ENCODE results near the gene NIN. TPM values are rescaled to one million over a fixed set of nuclear protein-coding genes. Genes with fewer than 3 reads are reported as not detected.

NIN gene
- total and polyA plus RNA-seq, 4 donors = 1.7 to 11.1 (median 4.0) TPM

DNA sequence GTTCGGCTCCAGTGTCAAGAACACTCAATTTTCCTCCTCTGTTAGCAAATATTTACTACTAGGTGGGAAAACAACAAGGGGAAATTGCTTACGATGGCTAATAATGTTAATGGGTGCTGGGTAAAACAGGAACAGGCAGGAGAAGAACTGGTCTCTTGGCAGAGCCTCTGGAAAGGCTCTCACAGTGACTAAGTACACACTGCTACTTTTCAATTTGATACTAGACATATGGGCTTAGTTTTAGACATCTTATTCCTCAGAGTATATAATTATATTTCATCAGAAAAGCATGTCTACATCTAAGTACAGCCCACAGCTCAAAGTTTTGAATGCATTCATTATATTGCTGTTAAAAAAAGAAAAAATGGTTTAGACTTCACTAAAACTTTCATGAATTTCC lies 97.5 kb downstream of the NIN start:
- no peaks in the 10 kb centered on the region for H3K9me3 ChIP-seq (ENCODE audit: control insufficient read depth in 4 of 4, low read length in 3 of 4)

DNA sequence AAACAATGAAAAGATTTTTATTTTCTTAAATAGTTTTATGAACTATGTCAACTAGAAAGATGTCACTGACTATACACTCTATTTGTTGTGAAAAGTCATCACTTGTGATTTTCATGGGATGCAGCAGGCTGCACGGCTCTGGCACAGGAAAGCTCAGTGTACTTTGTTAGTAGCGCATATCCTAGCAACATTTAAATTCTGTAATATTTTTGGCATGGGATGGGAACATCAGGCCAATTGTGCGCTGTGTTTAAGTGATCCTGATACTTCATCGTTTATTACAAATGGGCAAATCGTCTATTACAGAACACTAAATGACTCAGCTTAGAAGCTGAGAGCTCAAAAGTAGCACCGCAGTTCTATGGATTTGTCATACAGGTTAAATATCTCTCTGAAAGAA lies 102.1 kb downstream of the NIN start:
- no peak for DNase-seq (ENCODE audit: low spot score)
- WGBS = 84% methylated on average over 6 of the region's 6 CpGs
- Histone ChIP-seq H3K9me3 (ENCODE audit: control insufficient read depth in 4 of 4, low read length in 3 of 4) (no peaks in the 10 kb centered on the region), H3K4me3 (ENCODE audit: low read depth in 1 of 3, low read length in 3 of 3) (no peak overlapping the region), H3K27me3 (ENCODE audit: control insufficient read depth in 4 of 4, insufficient read depth in 4 of 4, low read length in 3 of 4) (no peaks in the 10 kb centered on the region), H3K4me1 (ENCODE audit: control insufficient read depth in 4 of 4, insufficient read depth in 4 of 4, low read length in 3 of 4) (no peaks in the 10 kb centered on the region), H3K36me3 (ENCODE audit: control insufficient read depth in 4 of 4, insufficient read depth in 3 of 4, low read depth in 1 of 4, low read length in 3 of 4) (peaks cover 3 to 25% (median 19%) of the 10 kb centered on the region in 4 donors), H3K9ac (ENCODE audit: low read depth in 1 of 2, low read length in 2 of 2) (no peak overlapping the region), H3K27ac (ENCODE audit: low read depth in 1 of 2, low read length in 2 of 2) (no peak overlapping the region)
- TF ChIP-seq NR2F2 (IDR thresholded peaks at IDR 0.05) (no peak), RXRA (IDR thresholded peaks at IDR 0.05) (no peak), GABPA (IDR thresholded peaks at IDR 0.05 in 1 of 2, conservative IDR thresholded peaks at IDR 0.05 in 1 of 2) (no peak), EGR1 (IDR thresholded peaks at IDR 0.05; ENCODE audit: low read depth in 2 of 2) (no peak), RAD21 (IDR thresholded peaks at IDR 0.05) (no peak), YY1 (IDR thresholded peaks at IDR 0.05) (no peak), HNF4G (IDR thresholded peaks at IDR 0.05) (no peak), JUND (IDR thresholded peaks at IDR 0.05) (no peak), SP1 (IDR thresholded peaks at IDR 0.05) (no peak)
- TF ChIP-seq, protein P1, sequence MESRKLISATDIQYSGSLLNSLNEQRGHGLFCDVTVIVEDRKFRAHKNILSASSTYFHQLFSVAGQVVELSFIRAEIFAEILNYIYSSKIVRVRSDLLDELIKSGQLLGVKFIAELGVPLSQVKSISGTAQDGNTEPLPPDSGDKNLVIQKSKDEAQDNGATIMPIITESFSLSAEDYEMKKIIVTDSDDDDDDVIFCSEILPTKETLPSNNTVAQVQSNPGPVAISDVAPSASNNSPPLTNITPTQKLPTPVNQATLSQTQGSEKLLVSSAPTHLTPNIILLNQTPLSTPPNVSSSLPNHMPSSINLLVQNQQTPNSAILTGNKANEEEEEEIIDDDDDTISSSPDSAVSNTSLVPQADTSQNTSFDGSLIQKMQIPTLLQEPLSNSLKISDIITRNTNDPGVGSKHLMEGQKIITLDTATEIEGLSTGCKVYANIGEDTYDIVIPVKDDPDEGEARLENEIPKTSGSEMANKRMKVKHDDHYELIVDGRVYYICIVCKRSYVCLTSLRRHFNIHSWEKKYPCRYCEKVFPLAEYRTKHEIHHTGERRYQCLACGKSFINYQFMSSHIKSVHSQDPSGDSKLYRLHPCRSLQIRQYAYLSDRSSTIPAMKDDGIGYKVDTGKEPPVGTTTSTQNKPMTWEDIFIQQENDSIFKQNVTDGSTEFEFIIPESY (IDR thresholded peaks at IDR 0.05) = no peak
- TF ChIP-seq, protein P2, sequence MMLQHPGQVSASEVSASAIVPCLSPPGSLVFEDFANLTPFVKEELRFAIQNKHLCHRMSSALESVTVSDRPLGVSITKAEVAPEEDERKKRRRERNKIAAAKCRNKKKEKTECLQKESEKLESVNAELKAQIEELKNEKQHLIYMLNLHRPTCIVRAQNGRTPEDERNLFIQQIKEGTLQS (IDR thresholded peaks at IDR 0.05) = no peak
- TF ChIP-seq, protein P3, sequence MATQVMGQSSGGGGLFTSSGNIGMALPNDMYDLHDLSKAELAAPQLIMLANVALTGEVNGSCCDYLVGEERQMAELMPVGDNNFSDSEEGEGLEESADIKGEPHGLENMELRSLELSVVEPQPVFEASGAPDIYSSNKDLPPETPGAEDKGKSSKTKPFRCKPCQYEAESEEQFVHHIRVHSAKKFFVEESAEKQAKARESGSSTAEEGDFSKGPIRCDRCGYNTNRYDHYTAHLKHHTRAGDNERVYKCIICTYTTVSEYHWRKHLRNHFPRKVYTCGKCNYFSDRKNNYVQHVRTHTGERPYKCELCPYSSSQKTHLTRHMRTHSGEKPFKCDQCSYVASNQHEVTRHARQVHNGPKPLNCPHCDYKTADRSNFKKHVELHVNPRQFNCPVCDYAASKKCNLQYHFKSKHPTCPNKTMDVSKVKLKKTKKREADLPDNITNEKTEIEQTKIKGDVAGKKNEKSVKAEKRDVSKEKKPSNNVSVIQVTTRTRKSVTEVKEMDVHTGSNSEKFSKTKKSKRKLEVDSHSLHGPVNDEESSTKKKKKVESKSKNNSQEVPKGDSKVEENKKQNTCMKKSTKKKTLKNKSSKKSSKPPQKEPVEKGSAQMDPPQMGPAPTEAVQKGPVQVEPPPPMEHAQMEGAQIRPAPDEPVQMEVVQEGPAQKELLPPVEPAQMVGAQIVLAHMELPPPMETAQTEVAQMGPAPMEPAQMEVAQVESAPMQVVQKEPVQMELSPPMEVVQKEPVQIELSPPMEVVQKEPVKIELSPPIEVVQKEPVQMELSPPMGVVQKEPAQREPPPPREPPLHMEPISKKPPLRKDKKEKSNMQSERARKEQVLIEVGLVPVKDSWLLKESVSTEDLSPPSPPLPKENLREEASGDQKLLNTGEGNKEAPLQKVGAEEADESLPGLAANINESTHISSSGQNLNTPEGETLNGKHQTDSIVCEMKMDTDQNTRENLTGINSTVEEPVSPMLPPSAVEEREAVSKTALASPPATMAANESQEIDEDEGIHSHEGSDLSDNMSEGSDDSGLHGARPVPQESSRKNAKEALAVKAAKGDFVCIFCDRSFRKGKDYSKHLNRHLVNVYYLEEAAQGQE (IDR thresholded peaks at IDR 0.05) = no peak

More for the DNA sequence above, 97.5 kb downstream of the NIN start:
- H3K27ac ChIP-seq (ENCODE audit: low read depth in 1 of 2, low read length in 2 of 2) = no peak overlapping the region
- no peaks in the 10 kb centered on the region for H3K27me3 ChIP-seq (ENCODE audit: control insufficient read depth in 4 of 4, insufficient read depth in 4 of 4, low read length in 3 of 4)
- H3K36me3 ChIP-seq (ENCODE audit: control insufficient read depth in 4 of 4, insufficient read depth in 3 of 4, low read depth in 1 of 4, low read length in 3 of 4) = peaks cover 3 to 28% (median 20%) of the 10 kb centered on the region in 4 donors
- no peak overlapping the region for H3K9ac ChIP-seq (ENCODE audit: low read depth in 1 of 2, low read length in 2 of 2)
- no peaks in the 10 kb centered on the region for H3K4me1 ChIP-seq (ENCODE audit: control insufficient read depth in 4 of 4, insufficient read depth in 4 of 4, low read length in 3 of 4)
- TF ChIP-seq HNF4G (IDR thresholded peaks at IDR 0.05) (no peak), YY1 (IDR thresholded peaks at IDR 0.05) (no peak), HNF4A (conservative IDR thresholded peaks at IDR 0.05) (no peak)
- TF ChIP-seq, protein P1 (IDR thresholded peaks at IDR 0.05) = no peak
- WGBS = 92% methylated on average over 2 of the region's 2 CpGs
- no peak overlapping the region for H3K4me3 ChIP-seq (ENCODE audit: low read depth in 1 of 3, low read length in 3 of 3)
- no peak for DNase-seq (ENCODE audit: low spot score)

Measured in liver (tissue), 9 donors.